HepG2 (cell line): ENCODE measurements around the gene STYX. TPM values are rescaled to one million over a fixed set of nuclear protein-coding genes. Genes with fewer than 3 reads are reported as not detected.

Source experiments
- ATAC-seq: fragments of 200-7000 bp; cut with Tn5 transposase; 3 replicates; pipeline ENCODE4 v1.9.1; 2020; ENCODE audit warnings: mild to moderate bottlenecking, moderate library complexity
- BruUV-seq: library from RNA; stranded (reverse); fragments of 400-500 nt; replicated peaks from 2 replicates; lab custom pipeline; 2021; lab: Mats Ljungman, UMichigan
- CTCF ChIA-PET: fragments of 300-600 bp; formaldehyde crosslinking; extraction: SDS; loops from one replicate; lab custom pipeline; 2021; ENCODE audit warnings: low total read pairs, inconsistent platforms, low intra/inter-chr PET ratio; lab: Yijun Ruan, JAX
- POLR2A ChIA-PET: fragments of 350-600 bp; sonication (Branson Sonifier 250); formaldehyde crosslinking; loops from one replicate; lab custom pipeline; 2020; ENCODE audit warnings: antibody characterized with exemption, inconsistent platforms; lab: Yijun Ruan, JAX
- DNase-seq: peaks from one replicate; pipeline ENCODE4 v3.0.0-alpha.2; 2015; ENCODE audit warnings: low spot score
- FAIRE-seq: peaks from 3 replicates; lab custom pipeline; 2011; peaks lifted over from hg19 to GRCh38; lab: Jason Lieb, UNC
- H2AFZ ChIP-seq: one replicate; pipeline ENCODE4 v1.6.1; 2011; ENCODE audit warnings: low read length, inconsistent platforms
- H3K27ac ChIP-seq: fragments of 300-600 bp; 3 replicates; pipeline ENCODE4 v1.8.0; 2011; ENCODE audit warnings: mixed run types, mild to moderate bottlenecking, mixed read lengths, low read length, inconsistent platforms; ENCODE audit not compliant: insufficient read depth; ENCODE audit errors: extremely low read length
- H3K27me3 ChIP-seq, 2 experiments: fragments of 200-600 bp in 1 of 2; 2 replicates in 1 of 2; 3 replicates in 1 of 2; pipeline versions ENCODE4 v1.6.0 to v1.8.0; 2011; ENCODE audit warnings: low read length in 2 of 2, mild to moderate bottlenecking in 2 of 2, moderate library complexity in 2 of 2, inconsistent platforms in 1 of 2; ENCODE audit not compliant: insufficient read depth in 2 of 2, control insufficient read depth in 1 of 2
- H3K36me3 ChIP-seq, 2 experiments: fragments of 200-600 bp in 1 of 2; replicated peaks in 1 of 2; 2 replicates in 1 of 2; 3 replicates in 1 of 2; pipeline versions ENCODE4 v1.5.1 to v1.8.0; 2011; ENCODE audit warnings: low read length in 2 of 2, inconsistent platforms in 1 of 2; ENCODE audit not compliant: insufficient read depth in 2 of 2, control insufficient read depth in 1 of 2
- H3K4me1 ChIP-seq: 2 replicates; pipeline ENCODE4 v1.5.1; 2012; ENCODE audit warnings: low read length, inconsistent platforms; ENCODE audit not compliant: insufficient read depth
- H3K4me2 ChIP-seq: 2 replicates; pipeline ENCODE4 v1.6.0; 2011; ENCODE audit warnings: low read depth, low read length, inconsistent platforms
- H3K4me3 ChIP-seq, 3 experiments: fragments of 200-600 bp in 1 of 3; sonication (generic), shearing (Covaris generic) in 1 of 3; replicated peaks in 1 of 3; 2 replicates each; pipeline ENCODE4 v1.5.1; 2011 to 2016; ENCODE audit warnings: low read length in 3 of 3, inconsistent platforms in 2 of 3, low read depth in 2 of 3, mild to moderate bottlenecking in 2 of 3, control low read depth in 1 of 3, mixed read lengths in 1 of 3; ENCODE audit not compliant: insufficient read depth in 1 of 3
- H3K79me2 ChIP-seq: one replicate; pipeline ENCODE4 v1.6.1; 2011; ENCODE audit warnings: low read length, inconsistent platforms; ENCODE audit not compliant: insufficient read depth
- H3K9ac ChIP-seq: 2 replicates; pipeline ENCODE4 v1.6.0; 2011; ENCODE audit warnings: mild to moderate bottlenecking, low read depth, low read length, inconsistent platforms; ENCODE audit not compliant: insufficient read depth
- H3K9me3 ChIP-seq: 2 replicates; pipeline ENCODE4 v1.5.1; 2012; ENCODE audit warnings: mild to moderate bottlenecking, low read length
- H4K20me1 ChIP-seq: 2 replicates; pipeline ENCODE4 v1.6.0; 2011; ENCODE audit warnings: inconsistent platforms, mild to moderate bottlenecking, low read length, moderate library complexity; ENCODE audit not compliant: insufficient read depth
- PLSCR1 ChIP-seq: sonication (generic); formaldehyde crosslinking; IDR thresholded peaks from 2 replicates; pipeline ENCODE4 v1.5.0; 2020; ENCODE audit warnings: missing genetic modification reagents, mild to moderate bottlenecking, borderline replicate concordance
- SRY ChIP-seq: sonication (generic); formaldehyde crosslinking; IDR thresholded peaks from 2 replicates; pipeline ENCODE4 v1.8.0; 2022; ENCODE audit warnings: mild to moderate bottlenecking, missing genetic modification reagents
- STAT5B ChIP-seq: sonication (generic); formaldehyde crosslinking; IDR thresholded peaks from 2 replicates; pipeline ENCODE4 v1.4.0; 2020; ENCODE audit warnings: missing genetic modification reagents
- ZBTB1 ChIP-seq: sonication (generic); formaldehyde crosslinking; IDR thresholded peaks from 2 replicates; pipeline ENCODE4 v1.4.0; 2020; ENCODE audit warnings: missing genetic modification reagents, borderline replicate concordance
- ZNF256 ChIP-seq: sonication (generic); formaldehyde crosslinking; conservative IDR thresholded peaks from 2 replicates; pipeline ENCODE4 v1.4.0; 2020; ENCODE audit warnings: missing genetic modification reagents
- ZNF629 ChIP-seq: sonication (generic); formaldehyde crosslinking; conservative IDR thresholded peaks from 2 replicates; pipeline ENCODE4 v1.5.0; 2020; ENCODE audit warnings: missing genetic modification reagents
- ZNF710 ChIP-seq: sonication (generic); formaldehyde crosslinking; IDR thresholded peaks from 2 replicates; pipeline ENCODE4 v1.5.0; 2020; ENCODE audit warnings: mild to moderate bottlenecking, missing genetic modification reagents, borderline replicate concordance
- ZNF724P ChIP-seq: sonication (generic); formaldehyde crosslinking; IDR thresholded peaks from 2 replicates; pipeline ENCODE4 v1.8.0; 2022; ENCODE audit warnings: missing genetic modification reagents, borderline replicate concordance
- WGBS: methylation state at CpG from one replicate; pipeline ENCODE4 v1.1.6; 2017; ENCODE audit warnings: low lambda C conversion rate; 5-methylcytosine and 5-hydroxymethylcytosine counted together
- in situ Hi-C: cut with HindIII; loops from 2 replicates; pipeline ENCODE4 v1.10.0; 2017; ENCODE audit warnings: low pct_unique_long_range_greater_than_20kb; ENCODE audit not compliant: extremely low pct_ligation_motif_present
- intact Hi-C: fragments of 100-400 bp; cut with micrococcal nuclease; formaldehyde crosslinking; loops from one replicate; pipeline ENCODE4 v1.10.0; 2022; ENCODE audit not compliant: unreplicated experiment
- polyA plus RNA-seq, 8 experiments: library from polyadenylated mRNA; depleted of rRNA in 3 of 8; stranded (reverse) in 7 of 8; unstranded in 1 of 8; fragments of >200 nt; fragmentation: Illumina TruSeq in 4 of 8; extraction: Trizol in 4 of 8; gene quantifications; 2 replicates each; pipeline versions ENCODE4 v1.2.1 to v1.2.3, GENCODE V29; 2011 to 2016; ENCODE audit warnings: low read depth in 4 of 8, missing spikeins in 1 of 8, mixed read lengths in 1 of 8; ENCODE audit not compliant: insufficient read depth in 1 of 8
- total RNA-seq, 5 experiments: library from RNA; depleted of rRNA; stranded (reverse); fragments of >200 nt; fragmentation: Illumina TruSeq; extraction: Trizol; gene quantifications; 2 replicates each; pipeline ENCODE4 v1.2.3, GENCODE V29; 2016; ENCODE audit warnings: low read depth in 1 of 5
- TF ChIP-seq, protein P1 (sequence below): sonication (generic); formaldehyde crosslinking; IDR thresholded peaks from 2 replicates; pipeline ENCODE4 v1.4.0; 2020; ENCODE audit warnings: missing genetic modification reagents

Gene STYX
- total and polyA plus RNA-seq, 2 of the 13 experiments (the other 11 are each of a cell fraction or from before 2014, with no cell fraction given) = 6.6 to 10.9 TPM

DNA sequence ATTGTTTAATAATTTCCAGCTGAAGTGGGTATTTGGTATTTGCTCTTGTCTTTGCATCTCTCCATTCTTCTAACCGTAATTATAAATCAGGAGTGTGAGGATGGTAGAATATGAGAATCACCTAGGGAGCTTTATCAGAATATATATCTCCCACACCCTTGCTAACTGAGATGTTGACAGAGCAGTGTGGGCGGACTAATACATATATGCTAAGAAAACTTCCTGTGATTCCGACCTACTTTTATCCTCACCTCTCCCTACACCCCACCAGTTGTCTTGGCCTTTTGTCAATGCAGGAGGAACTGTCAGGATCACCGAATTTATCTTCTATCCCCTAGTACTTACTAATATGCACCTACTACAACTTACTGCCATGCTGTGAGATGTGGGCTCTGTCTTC, 76.1 kb downstream of the STYX start:
- CTCF ChIA-PET = no interaction called here
- no peaks in the 10 kb centered on the region for H3K79me2 ChIP-seq
- H2AFZ ChIP-seq = no peak overlapping the region
- no peak for ATAC-seq
- H3K36me3 ChIP-seq = no peaks in the 10 kb centered on the region
- BruUV-seq = no TSS peak
- POLR2A ChIA-PET = no interaction called here
- in situ Hi-C loops = no loop called here
- no peak overlapping the region for H3K27ac ChIP-seq
- intact Hi-C loops = no loop called here
- H3K9me3 ChIP-seq = no peaks in the 10 kb centered on the region
- no peaks in the 10 kb centered on the region for H3K27me3 ChIP-seq
- 90% methylated on average over 4 of the region's 4 CpGs for WGBS
- no peak overlapping the region for H3K4me3 ChIP-seq
- FAIRE-seq = no peak
- H4K20me1 ChIP-seq = no peaks in the 10 kb centered on the region
- H3K4me2 ChIP-seq = no peak overlapping the region
- H3K9ac ChIP-seq = no peak overlapping the region
- peaks cover 26% of the 10 kb centered on the region for H3K4me1 ChIP-seq
- DNase-seq = no peak
- TF ChIP-seq STAT5B (CRISPR knock-in tag) = no peak
- no peak for TF ChIP-seq ZBTB1 (CRISPR knock-in tag)
- no peak for TF ChIP-seq ZNF710
- no peak for TF ChIP-seq ZNF724P (CRISPR knock-in tag)
- TF ChIP-seq, protein P1, sequence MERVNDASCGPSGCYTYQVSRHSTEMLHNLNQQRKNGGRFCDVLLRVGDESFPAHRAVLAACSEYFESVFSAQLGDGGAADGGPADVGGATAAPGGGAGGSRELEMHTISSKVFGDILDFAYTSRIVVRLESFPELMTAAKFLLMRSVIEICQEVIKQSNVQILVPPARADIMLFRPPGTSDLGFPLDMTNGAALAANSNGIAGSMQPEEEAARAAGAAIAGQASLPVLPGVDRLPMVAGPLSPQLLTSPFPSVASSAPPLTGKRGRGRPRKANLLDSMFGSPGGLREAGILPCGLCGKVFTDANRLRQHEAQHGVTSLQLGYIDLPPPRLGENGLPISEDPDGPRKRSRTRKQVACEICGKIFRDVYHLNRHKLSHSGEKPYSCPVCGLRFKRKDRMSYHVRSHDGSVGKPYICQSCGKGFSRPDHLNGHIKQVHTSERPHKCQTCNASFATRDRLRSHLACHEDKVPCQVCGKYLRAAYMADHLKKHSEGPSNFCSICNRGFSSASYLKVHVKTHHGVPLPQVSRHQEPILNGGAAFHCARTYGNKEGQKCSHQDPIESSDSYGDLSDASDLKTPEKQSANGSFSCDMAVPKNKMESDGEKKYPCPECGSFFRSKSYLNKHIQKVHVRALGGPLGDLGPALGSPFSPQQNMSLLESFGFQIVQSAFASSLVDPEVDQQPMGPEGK (CRISPR knock-in tag) = no peak
- no peak for TF ChIP-seq ZNF629 (CRISPR knock-in tag)
- TF ChIP-seq ZNF256 (CRISPR knock-in tag) = no peak
- TF ChIP-seq SRY (CRISPR knock-in tag) = no peak
- TF ChIP-seq PLSCR1 = no peak
- TF ChIP-seq, all 625 proteins: peak for 0
